Mucosa of descending colon (tissue), 3 donors: ENCODE measurements around the gene EFCC1. TPM values are rescaled to one million over a fixed set of nuclear protein-coding genes. Genes with fewer than 3 reads are reported as not detected.

Experiments used
- ATAC-seq: fragments of 200-7000 bp; cut with Tn5 transposase; one replicate; pipeline ENCODE4 v1.9.1; 2020; ENCODE audit warnings: mild to moderate bottlenecking, moderate library complexity
- DNase-seq, 3 donors: peaks; one replicate each; pipeline ENCODE4 v3.0.0-alpha.2; 2020
- H3K36me3 ChIP-seq: fragments of 200-600 bp; one replicate; pipeline ENCODE4 v1.8.0; 2021; ENCODE audit warnings: low read depth, mild to moderate bottlenecking
- H3K4me1 ChIP-seq: fragments of 200-600 bp; one replicate; pipeline ENCODE4 v1.8.0; 2021; ENCODE audit warnings: low read depth, mild to moderate bottlenecking
- H3K4me3 ChIP-seq: fragments of 200-600 bp; one replicate; pipeline ENCODE4 v1.8.0; 2021; ENCODE audit warnings: mild to moderate bottlenecking
- H3K9me3 ChIP-seq: fragments of 200-600 bp; one replicate; pipeline ENCODE4 v1.8.0; 2021; ENCODE audit warnings: mild to moderate bottlenecking
- intact Hi-C, 2 donors: fragments of 100-400 bp; cut with DNase I in 1 of 2; cut with micrococcal nuclease in 1 of 2; formaldehyde crosslinking; loops; one replicate each; pipeline versions ENCODE4 v1.11.0 to v1.11.1; 2022; cut with DNase I, micrococcal nuclease
- long read RNA-seq, 2 donors: library from polyadenylated mRNA; unstranded; transcript quantifications; one replicate each; pipeline ENCODE4 v2.0.0, GENCODE V29; 2019 to 2021
- total RNA-seq, 3 donors: library from RNA; stranded (reverse); fragmentation: NEBNext Ultra II Directional in 2 of 3; extraction: Animal tissue kit (Norgen Biotek cat#: 25700) in 2 of 3; gene quantifications; one replicate each; pipeline versions ENCODE4 v1.2.1 to v1.2.4, GENCODE V29; 2021 to 2023
- TF ChIP-seq, protein P1 (sequence below): fragments of 200-600 bp; IDR thresholded peaks from one replicate; pipeline ENCODE4 v1.8.0; 2022; ENCODE audit warnings: antibody characterized with exemption, mild to moderate bottlenecking
- donor health status: DM: no; HTN: no; CAD: no; lungs with moderate emphysema.
- donor health status: DM: no; HTN: no; CAD: no.
- donor health status: DM: no; HTN: yes; CAD: no.

Gene EFCC1, protein sequence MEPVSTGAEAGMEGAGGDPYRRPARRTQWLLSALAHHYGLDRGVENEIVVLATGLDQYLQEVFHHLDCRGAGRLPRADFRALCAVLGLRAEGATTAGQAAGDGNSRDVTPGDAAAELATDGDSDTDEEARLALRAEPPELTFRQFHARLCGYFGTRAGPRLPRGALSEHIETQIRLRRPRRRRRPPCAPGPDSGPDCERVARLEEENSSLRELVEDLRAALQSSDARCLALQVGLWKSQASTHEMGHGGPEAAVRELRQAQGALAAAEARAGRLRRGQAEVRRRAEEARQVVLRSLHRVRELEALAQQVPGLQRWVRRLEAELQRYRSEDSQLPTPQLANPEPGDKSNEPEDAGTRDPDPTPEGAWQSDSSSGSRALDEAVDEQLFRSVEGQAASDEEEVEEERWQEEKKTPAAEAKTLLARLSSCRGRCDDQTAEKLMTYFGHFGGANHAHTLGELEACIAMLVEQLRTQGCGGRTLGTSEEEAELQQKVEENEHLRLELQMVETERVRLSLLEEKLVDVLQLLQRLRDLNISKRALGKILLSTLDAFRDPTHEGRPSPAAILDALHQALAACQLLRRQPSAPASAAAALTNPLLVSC
- total RNA-seq: 10 to 100 TPM in 1 of 3 donors, 1 to 10 TPM in 2; 1.8 to 12.0 (median 3.6) TPM
- long read RNA-seq, donor 1, transcript EFCC1-201 (8 exons, 2,691 nt): major isoform, 7 of 43 reads
- long read RNA-seq, donor 1, partial matches to known transcripts: 7 of 43 reads
- long read RNA-seq, donor 1, other reads (novel, unspliced or antisense): 29 of 43 reads
- long read RNA-seq, donor 2: 0 reads

DNA sequence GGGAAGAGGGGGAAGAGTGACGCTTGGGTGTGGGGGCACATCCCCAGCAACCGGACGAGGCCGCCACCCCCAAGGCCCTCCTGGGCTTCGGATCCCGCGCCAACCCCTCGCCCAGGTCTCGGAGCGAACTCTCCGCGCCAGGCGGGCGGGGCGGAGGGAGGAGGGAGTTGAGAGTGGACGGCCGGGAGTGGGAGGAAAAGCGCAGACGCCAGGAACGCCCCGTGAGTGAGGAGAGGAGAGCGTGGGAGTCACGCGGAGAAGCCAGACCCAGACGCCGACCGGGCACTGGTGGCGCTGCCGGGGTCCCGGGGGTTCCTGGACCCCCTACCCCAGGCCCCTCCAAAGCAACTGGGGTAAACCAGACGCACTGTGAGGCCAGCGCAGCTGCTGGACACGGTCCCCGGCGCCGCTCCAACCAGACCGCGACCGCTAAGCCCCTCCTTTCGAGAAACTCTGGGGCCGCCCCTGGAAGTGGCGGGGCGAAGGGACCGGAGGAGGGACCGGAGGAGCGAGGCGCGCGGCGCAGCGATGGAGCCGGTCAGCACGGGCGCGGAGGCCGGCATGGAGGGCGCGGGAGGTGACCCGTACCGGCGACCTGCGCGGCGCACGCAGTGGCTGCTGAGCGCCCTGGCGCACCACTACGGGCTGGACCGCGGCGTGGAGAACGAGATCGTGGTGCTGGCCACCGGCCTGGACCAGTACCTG, at the start of gene EFCC1:
EFCC1 (plus strand) TSS at position 204 of the 705 bp plus-strand sequence; CDS start at position 529, 325 bp downstream.
- Histone ChIP-seq H3K4me1 (peaks cover 25% of the 10 kb centered on the region), H3K9me3 (no peaks in the 10 kb centered on the region), H3K4me3 (peak within 1 kb of the TSS; percentile 4), H3K36me3 (no peaks in the 10 kb centered on the region)
- ATAC-seq (peak; percentile 17), DNase-seq (peak; percentile 57 to 71 (median 65))
- TF ChIP-seq, protein P1, sequence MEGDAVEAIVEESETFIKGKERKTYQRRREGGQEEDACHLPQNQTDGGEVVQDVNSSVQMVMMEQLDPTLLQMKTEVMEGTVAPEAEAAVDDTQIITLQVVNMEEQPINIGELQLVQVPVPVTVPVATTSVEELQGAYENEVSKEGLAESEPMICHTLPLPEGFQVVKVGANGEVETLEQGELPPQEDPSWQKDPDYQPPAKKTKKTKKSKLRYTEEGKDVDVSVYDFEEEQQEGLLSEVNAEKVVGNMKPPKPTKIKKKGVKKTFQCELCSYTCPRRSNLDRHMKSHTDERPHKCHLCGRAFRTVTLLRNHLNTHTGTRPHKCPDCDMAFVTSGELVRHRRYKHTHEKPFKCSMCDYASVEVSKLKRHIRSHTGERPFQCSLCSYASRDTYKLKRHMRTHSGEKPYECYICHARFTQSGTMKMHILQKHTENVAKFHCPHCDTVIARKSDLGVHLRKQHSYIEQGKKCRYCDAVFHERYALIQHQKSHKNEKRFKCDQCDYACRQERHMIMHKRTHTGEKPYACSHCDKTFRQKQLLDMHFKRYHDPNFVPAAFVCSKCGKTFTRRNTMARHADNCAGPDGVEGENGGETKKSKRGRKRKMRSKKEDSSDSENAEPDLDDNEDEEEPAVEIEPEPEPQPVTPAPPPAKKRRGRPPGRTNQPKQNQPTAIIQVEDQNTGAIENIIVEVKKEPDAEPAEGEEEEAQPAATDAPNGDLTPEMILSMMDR: no peak
- intact Hi-C loops: no loop called here

DNA sequence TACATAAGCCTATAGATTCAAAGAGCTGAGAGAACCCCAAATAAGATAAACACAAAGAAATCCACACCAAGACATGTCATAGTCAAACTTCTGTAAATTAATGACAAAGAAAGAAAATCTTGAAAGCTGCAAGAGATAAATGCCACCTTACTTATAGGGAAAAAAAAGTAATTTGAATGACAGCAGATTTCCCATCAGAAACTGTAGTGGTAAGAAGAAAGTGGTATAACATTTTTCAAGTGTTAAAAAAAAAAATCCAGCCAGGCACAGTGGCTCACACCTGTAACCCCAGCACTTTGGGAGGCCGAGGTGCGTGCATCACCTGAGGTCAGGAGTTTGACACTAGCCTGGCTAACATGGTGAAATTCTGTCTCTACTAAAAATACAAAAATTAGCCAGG, 44.7 kb upstream of the EFCC1 start:
- intact Hi-C loops: no loop called here
- ATAC-seq: no peak

DNA sequence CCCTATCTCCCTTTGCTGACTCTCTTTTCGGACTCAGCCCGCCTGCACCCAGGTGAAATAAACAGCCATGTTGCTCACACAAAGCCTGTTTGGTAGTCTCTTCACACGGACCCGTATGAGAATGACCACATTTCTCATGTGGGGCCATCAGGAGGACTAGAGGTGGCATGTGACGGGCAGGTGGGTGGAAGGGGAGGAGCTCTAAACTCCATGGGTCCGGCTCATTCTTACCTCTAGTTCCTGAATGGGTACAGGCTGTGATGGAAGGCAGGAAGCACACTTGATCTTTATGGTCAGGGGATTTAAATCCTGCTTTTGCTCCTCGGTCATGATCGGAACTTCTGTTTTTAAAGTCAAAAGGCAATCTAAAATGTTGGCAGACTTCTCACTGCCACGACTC, 35.8 kb upstream of the EFCC1 start:
- no peaks in the 10 kb centered on the region for H3K9me3 ChIP-seq
- ATAC-seq (peak; percentile 57), DNase-seq (no peak)
- TF ChIP-seq, protein P1: no peak
- H3K36me3 ChIP-seq: no peaks in the 10 kb centered on the region
- intact Hi-C loops: no loop called here
- no peaks in the 10 kb centered on the region for H3K4me1 ChIP-seq
- H3K4me3 ChIP-seq: no peak overlapping the region

More for the DNA sequence above, 44.7 kb upstream of the EFCC1 start:
- no peak overlapping the region for H3K4me3 ChIP-seq
- TF ChIP-seq, protein P1: no peak
- DNase-seq: no peak
- peaks cover 5% of the 10 kb centered on the region for H3K9me3 ChIP-seq
- H3K4me1 ChIP-seq: no peaks in the 10 kb centered on the region
- no peaks in the 10 kb centered on the region for H3K36me3 ChIP-seq

DNA sequence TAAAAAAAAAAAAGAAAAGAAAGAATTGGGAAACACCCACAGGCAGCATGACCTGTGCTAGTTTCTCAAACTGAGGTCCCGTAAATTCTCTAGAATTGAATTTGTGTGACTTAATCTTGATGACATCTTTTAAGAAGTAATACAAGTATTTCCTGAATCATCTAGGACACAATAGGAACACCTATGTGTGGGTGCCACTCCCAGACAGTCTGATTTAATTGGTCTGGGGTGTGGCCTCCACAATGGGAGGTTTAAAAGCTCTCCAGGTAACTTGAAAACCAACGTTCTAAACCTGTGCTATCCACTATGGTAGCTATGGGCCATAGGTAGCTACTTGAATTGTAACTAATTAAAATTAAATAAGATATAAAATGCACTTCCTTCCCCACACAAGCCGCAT, 35.3 kb upstream of the EFCC1 start:
- no peaks in the 10 kb centered on the region for H3K36me3 ChIP-seq
- TF ChIP-seq, protein P1: no peak
- intact Hi-C loops: no loop called here
- H3K4me3 ChIP-seq: no peak overlapping the region
- DNase-seq: peak in 1 of 3 donors; percentile 39
- ATAC-seq: peak; percentile 90
- no peaks in the 10 kb centered on the region for H3K9me3 ChIP-seq
- H3K4me1 ChIP-seq: no peaks in the 10 kb centered on the region

- Histone ChIP-seq H3K36me3 (no peaks in the 10 kb centered on the region), H3K4me3 (no peak overlapping the region), H3K9me3 (no peaks in the 10 kb centered on the region), H3K4me1 (no peaks in the 10 kb centered on the region)
- TF ChIP-seq, protein P1: no peak
- ATAC-seq (no peak), DNase-seq (no peak)
- intact Hi-C loops: no loop called here
Measured at GRCh38 chr3:128967748-128968355, 33.3 kb upstream of the EFCC1 start.
